ENCODE results near the gene SFSWAP.
"Not testable (repeated sequence)": the region's sequence is repeated elsewhere in the genome, so short reads cannot be mapped to it uniquely, and the experiment has no call there.

The SFSWAP gene

GRCh38 chr12:131681257-131681620, 29.7 kb upstream of the SFSWAP start:
- peak in 1 of 2 donors; percentile 9 for DNase-seq
- Histone ChIP-seq H3K4me1 (peaks cover 0 to 6% (median 0%) of the 10 kb centered on the region in 4 donors), H3K27me3 (peaks cover 0 to 32% of the 10 kb centered on the region in 2 donors), H3K9me3 (no peaks in the 10 kb centered on the region), H3K36me3 (no peaks in the 10 kb centered on the region), H3K4me3 (no peak overlapping the region), H3K27ac (no peak overlapping the region)
- TF ChIP-seq, protein P1, sequence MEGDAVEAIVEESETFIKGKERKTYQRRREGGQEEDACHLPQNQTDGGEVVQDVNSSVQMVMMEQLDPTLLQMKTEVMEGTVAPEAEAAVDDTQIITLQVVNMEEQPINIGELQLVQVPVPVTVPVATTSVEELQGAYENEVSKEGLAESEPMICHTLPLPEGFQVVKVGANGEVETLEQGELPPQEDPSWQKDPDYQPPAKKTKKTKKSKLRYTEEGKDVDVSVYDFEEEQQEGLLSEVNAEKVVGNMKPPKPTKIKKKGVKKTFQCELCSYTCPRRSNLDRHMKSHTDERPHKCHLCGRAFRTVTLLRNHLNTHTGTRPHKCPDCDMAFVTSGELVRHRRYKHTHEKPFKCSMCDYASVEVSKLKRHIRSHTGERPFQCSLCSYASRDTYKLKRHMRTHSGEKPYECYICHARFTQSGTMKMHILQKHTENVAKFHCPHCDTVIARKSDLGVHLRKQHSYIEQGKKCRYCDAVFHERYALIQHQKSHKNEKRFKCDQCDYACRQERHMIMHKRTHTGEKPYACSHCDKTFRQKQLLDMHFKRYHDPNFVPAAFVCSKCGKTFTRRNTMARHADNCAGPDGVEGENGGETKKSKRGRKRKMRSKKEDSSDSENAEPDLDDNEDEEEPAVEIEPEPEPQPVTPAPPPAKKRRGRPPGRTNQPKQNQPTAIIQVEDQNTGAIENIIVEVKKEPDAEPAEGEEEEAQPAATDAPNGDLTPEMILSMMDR (IDR thresholded peaks at IDR 0.05): no peak
- intact Hi-C loops (cut with DNase I; ENCODE audit: low total_unique reads): no loop called here

GRCh38 chr12:131681746-131682509, 29.0 kb upstream of the SFSWAP start:
- H3K27ac ChIP-seq; H3K36me3 ChIP-seq; H3K9me3 ChIP-seq; H3K4me3 ChIP-seq; intact Hi-C loops (cut with DNase I; ENCODE audit: low total_unique reads); H3K4me1 ChIP-seq: not testable (repeated sequence)
- peaks cover 0 to 32% of the 10 kb centered on the region in 2 donors for H3K27me3 ChIP-seq
- peak; percentile 50 to 64 for DNase-seq

- H3K9me3 ChIP-seq: no peaks in the 10 kb centered on the region
- peaks cover 0 to 35% of the 10 kb centered on the region in 2 donors for H3K27me3 ChIP-seq
- intact Hi-C loops (cut with DNase I; ENCODE audit: low total_unique reads): no loop called here
- DNase-seq: no peak
- H3K36me3 ChIP-seq: no peaks in the 10 kb centered on the region
- no peak overlapping the region for H3K27ac ChIP-seq
- TF ChIP-seq, protein P1 (IDR thresholded peaks at IDR 0.05): no peak
- H3K4me1 ChIP-seq: peaks cover 0 to 6% (median 0%) of the 10 kb centered on the region in 4 donors
- H3K4me3 ChIP-seq: no peak overlapping the region
These were observed 28.4 kb upstream of the SFSWAP start for GRCh38 chr12:131682510-131682895.

DNA sequence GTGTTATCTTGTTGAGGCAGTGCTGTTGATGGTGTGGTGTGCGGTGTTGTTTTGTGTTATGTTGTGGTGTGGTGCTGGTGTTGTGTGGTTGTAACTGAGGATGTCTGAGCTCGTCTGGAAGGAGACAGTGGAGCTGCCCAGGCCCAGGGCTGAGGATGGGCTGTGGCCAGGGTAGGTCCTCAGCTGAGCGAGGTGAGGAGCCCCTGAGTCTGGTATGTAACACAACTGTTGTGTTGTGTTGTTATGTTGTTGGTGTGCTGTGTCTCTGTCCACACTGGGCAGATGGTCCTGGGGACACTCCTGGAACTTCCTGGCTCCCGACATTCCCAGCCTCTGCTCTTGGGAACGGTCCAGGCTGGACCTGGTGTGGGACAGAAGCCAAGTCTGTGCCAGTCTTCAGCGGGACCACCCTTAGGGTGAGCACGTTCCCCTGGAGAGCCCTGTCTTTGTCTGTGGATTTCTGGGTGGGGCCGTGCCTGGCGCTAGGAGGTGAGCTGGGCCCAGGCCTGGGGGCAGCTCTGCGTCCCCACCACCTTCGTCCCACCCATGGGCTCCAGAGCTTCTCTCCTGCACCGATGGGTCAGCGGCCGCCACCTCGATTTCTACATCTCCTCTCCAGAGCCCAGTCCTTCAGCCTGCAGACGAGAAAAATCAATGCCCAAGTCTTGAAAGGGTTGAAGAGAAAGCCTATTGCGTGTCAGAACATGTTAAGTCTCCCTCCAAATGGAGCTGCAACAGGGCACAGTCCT, 27.4 kb upstream of the SFSWAP start:
- Histone ChIP-seq H3K4me1 (peaks cover 0 to 6% (median 0%) of the 10 kb centered on the region in 4 donors), H3K27me3 (peaks cover 0 to 38% of the 10 kb centered on the region in 2 donors), H3K36me3 (no peaks in the 10 kb centered on the region), H3K4me3 (no peak overlapping the region), H3K9me3 (no peaks in the 10 kb centered on the region), H3K27ac (no peak overlapping the region)
- DNase-seq: peak in 1 of 2 donors; percentile 56
- intact Hi-C loops (cut with DNase I; ENCODE audit: low total_unique reads): no loop called here
- TF ChIP-seq, protein P1 (IDR thresholded peaks at IDR 0.05): no peak

DNA sequence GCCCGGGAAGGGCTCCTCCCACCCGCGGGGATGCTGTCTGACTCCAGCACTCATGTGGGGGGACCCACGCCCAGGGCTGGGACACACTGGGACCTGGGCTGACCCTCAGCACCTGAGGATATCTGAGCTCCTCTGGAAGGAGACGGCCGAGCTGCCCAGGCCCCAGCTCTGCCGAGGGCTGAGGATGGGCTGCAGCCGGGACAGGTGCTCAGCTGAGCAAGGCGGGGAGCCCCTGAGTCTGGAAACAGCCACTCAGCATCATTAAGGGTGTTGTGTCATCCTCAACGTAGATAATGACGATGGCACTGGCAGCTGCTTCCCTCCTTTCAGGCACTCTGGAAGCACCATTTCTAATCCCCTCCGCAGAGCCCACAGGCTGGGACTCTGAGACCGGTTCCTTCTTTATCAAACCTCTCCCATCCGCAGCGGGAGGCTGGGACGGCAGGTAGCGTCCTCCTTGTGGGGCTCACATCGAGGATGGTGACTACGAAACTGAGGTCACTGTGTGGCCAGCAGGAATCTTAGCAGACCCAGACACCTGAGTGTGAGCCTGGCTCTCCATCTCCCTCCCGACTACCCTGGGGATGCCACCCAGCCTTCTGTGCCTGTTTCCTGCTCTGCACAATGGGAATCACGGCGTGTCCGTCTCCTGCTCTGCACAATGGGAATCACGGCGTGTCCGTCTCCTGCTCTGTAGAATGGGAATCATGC, 26.7 kb upstream of the SFSWAP start:
- TF ChIP-seq, protein P1 (IDR thresholded peaks at IDR 0.05): no peak
- H3K4me1 ChIP-seq: peaks cover 0 to 6% (median 0%) of the 10 kb centered on the region in 4 donors
- no peak overlapping the region for H3K4me3 ChIP-seq
- H3K36me3 ChIP-seq: no peaks in the 10 kb centered on the region
- H3K27me3 ChIP-seq: peaks cover 0 to 31% of the 10 kb centered on the region in 2 donors
- H3K27ac ChIP-seq: no peak overlapping the region
- intact Hi-C loops (cut with DNase I; ENCODE audit: low total_unique reads): no loop called here
- H3K9me3 ChIP-seq: no peaks in the 10 kb centered on the region
- peak in 1 of 2 donors; percentile 51 for DNase-seq
